Activated naive CD4-positive, alpha-beta T cell treated with anti-CD3 and anti-CD28 coated beads, Interleukin-2, amount 50 U/mL, for 72 hours (primary cell): ENCODE data around the gene FBLN5. TPM values are rescaled to one million over a fixed set of nuclear protein-coding genes. Genes with fewer than 3 reads are reported as not detected.

ENCODE experiments used
- ATAC-seq, 2 donors: fragments of 150-1000 bp; cut with Tn5 transposase; 2 replicates each; pipeline ENCODE4 v1.10.0; 2021; ENCODE audit warnings: mild to moderate bottlenecking in 2 of 2, moderate library complexity in 2 of 2
- DNase-seq, 2 donors: peaks; one replicate each; pipeline ENCODE4 v3.0.0; 2021 to 2022; ENCODE audit warnings: low spot score in 2 of 2
- H3K27ac Mint-ChIP-seq, 2 donors: one replicate each; pipeline ENCODE4 v1.8.0; 2022; ENCODE audit warnings: mild to moderate bottlenecking in 2 of 2, mixed read lengths in 2 of 2
- H3K36me3 Mint-ChIP-seq, 2 donors: one replicate each; pipeline ENCODE4 v1.8.0; 2022; ENCODE audit warnings: mixed read lengths in 2 of 2
- H3K9me3 Mint-ChIP-seq, 2 donors: one replicate each; pipeline ENCODE4 v1.8.0; 2022; ENCODE audit warnings: mixed read lengths in 2 of 2
- total RNA-seq, 2 donors: library from RNA; stranded (reverse); gene quantifications; one replicate each; pipeline ENCODE4 v1.2.3, GENCODE V29; 2022

FBLN5 gene, protein sequence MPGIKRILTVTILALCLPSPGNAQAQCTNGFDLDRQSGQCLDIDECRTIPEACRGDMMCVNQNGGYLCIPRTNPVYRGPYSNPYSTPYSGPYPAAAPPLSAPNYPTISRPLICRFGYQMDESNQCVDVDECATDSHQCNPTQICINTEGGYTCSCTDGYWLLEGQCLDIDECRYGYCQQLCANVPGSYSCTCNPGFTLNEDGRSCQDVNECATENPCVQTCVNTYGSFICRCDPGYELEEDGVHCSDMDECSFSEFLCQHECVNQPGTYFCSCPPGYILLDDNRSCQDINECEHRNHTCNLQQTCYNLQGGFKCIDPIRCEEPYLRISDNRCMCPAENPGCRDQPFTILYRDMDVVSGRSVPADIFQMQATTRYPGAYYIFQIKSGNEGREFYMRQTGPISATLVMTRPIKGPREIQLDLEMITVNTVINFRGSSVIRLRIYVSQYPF
- total RNA-seq, result 1 to 10 TPM in 1 of 2 donors, under 1 TPM in 1; 0.41 to 2.7 TPM

DNA sequence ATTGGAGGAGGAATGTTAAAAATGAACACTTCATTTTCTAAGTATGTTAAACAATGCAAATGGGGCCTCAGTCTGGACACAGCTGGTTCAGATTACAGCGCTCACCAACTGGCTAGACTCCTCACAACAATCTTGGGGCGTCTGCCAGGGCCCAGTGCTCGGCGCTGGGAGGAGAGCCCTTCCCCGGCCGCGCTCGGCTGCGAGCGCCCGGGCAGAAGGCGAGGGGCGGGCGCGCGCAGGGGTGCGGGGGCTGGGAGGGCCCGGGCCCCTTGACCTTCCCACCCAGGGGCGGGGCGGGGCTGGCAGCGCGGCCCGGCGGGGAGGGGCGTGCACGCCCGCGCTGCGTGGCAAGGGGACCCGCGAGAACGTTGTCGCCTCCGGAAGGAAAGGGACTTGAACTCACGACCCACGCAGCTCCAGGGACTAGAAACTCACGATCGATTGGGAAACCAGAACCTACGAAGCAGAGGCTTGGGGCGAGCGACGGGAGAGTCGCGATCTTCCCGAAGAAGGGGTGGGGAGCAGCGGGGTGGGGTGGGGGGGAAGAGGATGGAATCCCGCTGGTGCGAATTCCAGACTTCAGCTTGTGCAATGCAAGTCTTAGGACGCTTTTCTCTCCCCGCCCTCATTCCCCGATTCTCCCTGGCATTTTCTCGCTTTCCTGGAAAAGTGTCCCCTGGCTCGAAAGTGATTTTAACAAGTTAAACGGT, at the start of gene FBLN5:
Gene FBLN5, minus strand, starts transcription at position 220 of the 710 bp plus-strand sequence. CDS start 465 bp downstream, outside the sequence.
- Mint-ChIP-seq H3K9me3 (no peaks in the 10 kb centered on the region), H3K36me3 (no peaks in the 10 kb centered on the region), H3K27ac (no peak within 1 kb of the TSS)
- ATAC-seq (peak; percentile 54 to 76), DNase-seq (peak in 1 of 2 donors; percentile 40)

DNA sequence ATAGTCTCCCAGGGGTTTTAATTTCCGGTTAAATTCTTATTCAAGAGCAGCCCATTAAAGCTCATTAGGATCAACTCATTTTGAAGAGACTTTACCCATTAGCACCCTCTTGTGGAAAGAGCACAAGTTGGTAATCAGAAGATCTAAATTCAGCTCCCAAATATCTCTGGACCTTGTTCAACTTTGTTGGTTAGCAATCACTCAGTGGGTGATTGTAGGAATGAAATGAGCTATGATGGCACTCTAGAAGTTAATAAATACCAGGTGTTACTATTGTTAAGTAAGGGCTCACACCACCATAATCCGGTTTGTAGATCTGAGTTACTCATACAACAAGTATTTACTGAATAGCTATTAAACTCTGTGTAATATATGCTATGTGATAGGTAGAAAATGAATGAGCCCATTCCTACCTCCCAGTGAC, 49.5 kb upstream of the FBLN5 start:
- ATAC-seq (peak in 1 of 2 donors; percentile 47), DNase-seq (no peak)
- peak overlapping the region in 1 of 2 donors; percentile 50 for H3K27ac Mint-ChIP-seq
- no peaks in the 10 kb centered on the region for H3K9me3 Mint-ChIP-seq
- peaks cover 0 to 20% of the 10 kb centered on the region in 2 donors for H3K36me3 Mint-ChIP-seq

DNA sequence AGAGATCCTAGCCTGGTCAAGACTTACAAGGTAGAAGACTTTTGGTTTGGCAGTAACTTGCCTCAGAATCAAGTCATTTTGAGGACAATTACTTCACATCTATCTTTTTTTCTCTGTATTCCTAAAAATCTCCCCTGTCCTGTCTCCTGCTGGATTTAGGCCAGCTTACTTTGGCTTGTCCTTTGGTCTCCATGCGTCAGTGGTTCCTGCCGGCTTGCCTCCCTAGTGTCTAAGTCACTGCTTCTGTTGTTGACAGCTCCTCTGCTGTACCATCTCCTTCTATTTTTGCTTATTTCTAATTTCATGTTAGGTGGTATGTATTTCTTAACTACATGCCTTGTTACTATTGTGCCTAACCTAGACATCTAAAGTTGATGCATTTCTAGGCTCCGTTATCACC, 39.7 kb upstream of the FBLN5 start:
- peaks cover 17 to 53% of the 10 kb centered on the region in 2 donors for H3K36me3 Mint-ChIP-seq
- no peak overlapping the region for H3K27ac Mint-ChIP-seq
- H3K9me3 Mint-ChIP-seq, result no peaks in the 10 kb centered on the region
- ATAC-seq (no peak), DNase-seq (no peak)

GRCh38 chr14:91985521-91986255, 38.2 kb upstream of the FBLN5 start:
- Mint-ChIP-seq H3K27ac (no peak overlapping the region), H3K9me3 (no peaks in the 10 kb centered on the region), H3K36me3 (peaks cover 17 to 48% of the 10 kb centered on the region in 2 donors)
- no peak for DNase-seq
- ATAC-seq, result no peak

DNA sequence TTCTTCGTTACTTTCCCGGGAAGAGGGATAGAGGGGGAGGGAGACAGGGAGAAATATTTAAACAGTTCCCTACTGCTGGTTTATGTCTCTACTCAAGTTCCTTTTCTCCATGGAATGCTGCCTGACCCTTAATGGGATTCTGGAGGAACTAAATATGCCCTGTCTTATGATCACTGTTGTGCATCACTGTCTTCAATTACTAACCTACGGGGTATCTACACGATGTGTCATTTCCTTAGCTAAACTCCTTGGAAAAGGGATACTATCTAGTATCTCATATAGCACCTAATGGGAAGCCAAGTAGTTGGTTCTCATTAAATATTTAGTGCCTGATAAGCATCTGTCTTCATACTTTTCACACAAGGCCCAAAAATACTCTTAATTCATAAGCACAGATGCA, 37.5 kb upstream of the FBLN5 start:
- ATAC-seq (no peak), DNase-seq (no peak)
- Mint-ChIP-seq H3K36me3 (peaks cover 17 to 48% of the 10 kb centered on the region in 2 donors), H3K27ac (no peak overlapping the region), H3K9me3 (no peaks in the 10 kb centered on the region)

GRCh38 chr14:91983588-91983987, 36.1 kb upstream of the FBLN5 start:
- DNase-seq, result no peak
- peaks cover 17 to 40% of the 10 kb centered on the region in 2 donors for H3K36me3 Mint-ChIP-seq
- H3K27ac Mint-ChIP-seq, result no peak overlapping the region
- H3K9me3 Mint-ChIP-seq, result no peaks in the 10 kb centered on the region
- no peak for ATAC-seq

DNA sequence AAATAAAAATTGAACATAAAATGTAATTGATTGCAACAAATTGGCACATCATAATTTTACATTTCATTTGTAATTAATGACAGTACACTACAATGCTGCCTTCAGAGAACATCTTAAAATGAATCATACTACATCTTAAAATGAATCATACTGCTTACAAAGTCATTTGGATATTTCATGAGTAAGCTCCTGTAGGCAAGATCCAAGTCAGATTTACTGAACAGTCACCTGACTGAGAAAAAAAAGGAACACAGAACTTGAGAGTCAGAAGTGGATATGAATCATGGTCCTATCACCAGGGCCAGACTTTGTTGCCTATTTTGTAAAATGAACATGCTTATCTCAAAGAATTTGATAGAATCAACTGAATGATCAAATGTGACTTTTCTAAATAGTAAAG, 32.7 kb upstream of the FBLN5 start:
- peak overlapping the region; percentile 45 to 68 for H3K27ac Mint-ChIP-seq
- DNase-seq, result no peak
- H3K36me3 Mint-ChIP-seq, result peaks cover 6 to 18% of the 10 kb centered on the region in 2 donors
- no peaks in the 10 kb centered on the region for H3K9me3 Mint-ChIP-seq
- peak; percentile 98 to 99 for ATAC-seq

- H3K27ac Mint-ChIP-seq, result no peak overlapping the region
- no peak for DNase-seq
- H3K36me3 Mint-ChIP-seq, result peaks cover 0 to 8% of the 10 kb centered on the region in 2 donors
- no peak for ATAC-seq
- H3K9me3 Mint-ChIP-seq, result no peaks in the 10 kb centered on the region
Observed at GRCh38 chr14:91977884-91978283, 30.4 kb upstream of the FBLN5 start.

DNA sequence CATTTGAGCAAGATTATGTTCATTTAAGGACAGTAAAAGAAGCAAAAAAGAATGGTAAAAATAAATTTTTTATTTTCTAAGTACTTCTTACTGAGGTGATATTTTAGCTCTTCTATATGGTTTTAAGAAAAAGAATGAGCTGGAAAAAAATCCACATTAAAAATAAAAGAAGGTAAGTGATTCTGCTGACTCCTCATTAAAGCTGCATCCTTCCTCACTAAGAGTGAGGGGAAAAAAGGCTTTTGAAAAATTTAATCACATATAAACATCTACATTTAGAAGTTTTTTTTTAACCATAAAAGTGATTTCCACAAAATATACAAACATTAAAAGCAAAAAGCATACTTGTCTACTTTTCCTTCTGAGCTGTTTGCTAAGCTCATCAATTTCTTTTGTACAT, 28.3 kb upstream of the FBLN5 start:
- no peak for ATAC-seq
- no peak for DNase-seq
- no peaks in the 10 kb centered on the region for H3K9me3 Mint-ChIP-seq
- H3K36me3 Mint-ChIP-seq, result peaks cover 0 to 8% of the 10 kb centered on the region in 2 donors
- no peak overlapping the region for H3K27ac Mint-ChIP-seq

GRCh38 chr14:91971188-91971778, 23.8 kb upstream of the FBLN5 start:
- no peaks in the 10 kb centered on the region for H3K9me3 Mint-ChIP-seq
- H3K36me3 Mint-ChIP-seq, result no peaks in the 10 kb centered on the region
- ATAC-seq, result no peak

DNA sequence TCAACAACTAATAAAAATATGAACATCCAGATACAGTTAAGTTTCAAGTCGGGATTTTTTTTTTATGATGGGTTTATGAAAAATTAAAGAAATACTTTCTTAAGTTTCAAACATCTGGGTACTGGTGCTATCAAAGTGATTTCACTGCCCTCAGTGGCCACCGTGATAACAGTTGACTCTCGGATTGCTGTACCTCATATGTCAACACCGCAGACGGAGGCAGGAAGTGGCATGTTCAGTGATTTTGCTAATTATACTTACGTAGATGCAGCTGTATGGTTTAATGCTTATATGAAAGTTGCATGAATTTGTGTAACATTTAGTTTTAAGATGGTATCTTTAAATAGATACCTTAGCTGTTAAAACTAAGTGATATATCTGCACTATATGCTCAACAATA, 20.8 kb upstream of the FBLN5 start:
- Mint-ChIP-seq H3K9me3 (no peaks in the 10 kb centered on the region), H3K36me3 (no peaks in the 10 kb centered on the region), H3K27ac (peak overlapping the region; percentile 53 to 66)
- DNase-seq (no peak), ATAC-seq (peak; percentile 65 to 89)

More at GRCh38 chr14:91971188-91971778, 23.8 kb upstream of the FBLN5 start:
- H3K27ac Mint-ChIP-seq, result no peak overlapping the region
- no peak for DNase-seq

DNA sequence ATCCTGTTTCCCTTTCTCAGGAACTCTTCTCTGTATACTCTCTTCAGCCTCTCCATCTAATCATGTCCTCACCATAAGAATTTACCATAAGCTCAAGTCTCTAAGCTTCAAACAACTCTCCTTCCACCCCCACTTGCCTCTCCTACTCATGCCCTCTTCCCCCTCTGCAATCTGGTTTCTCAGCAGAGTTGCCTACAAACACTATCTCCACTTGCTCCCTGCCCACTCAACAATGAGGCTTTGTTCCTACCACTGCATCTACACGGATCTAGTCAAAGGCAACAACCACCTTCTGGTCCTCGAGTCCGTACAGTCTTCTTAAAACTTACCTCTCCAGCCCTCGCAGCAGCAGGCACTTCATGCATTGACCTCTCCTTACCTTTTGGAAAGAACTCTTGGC, 17.2 kb upstream of the FBLN5 start:
- ATAC-seq, result no peak
- no peak for DNase-seq
- Mint-ChIP-seq H3K27ac (no peak overlapping the region), H3K9me3 (no peaks in the 10 kb centered on the region), H3K36me3 (no peaks in the 10 kb centered on the region)

DNA sequence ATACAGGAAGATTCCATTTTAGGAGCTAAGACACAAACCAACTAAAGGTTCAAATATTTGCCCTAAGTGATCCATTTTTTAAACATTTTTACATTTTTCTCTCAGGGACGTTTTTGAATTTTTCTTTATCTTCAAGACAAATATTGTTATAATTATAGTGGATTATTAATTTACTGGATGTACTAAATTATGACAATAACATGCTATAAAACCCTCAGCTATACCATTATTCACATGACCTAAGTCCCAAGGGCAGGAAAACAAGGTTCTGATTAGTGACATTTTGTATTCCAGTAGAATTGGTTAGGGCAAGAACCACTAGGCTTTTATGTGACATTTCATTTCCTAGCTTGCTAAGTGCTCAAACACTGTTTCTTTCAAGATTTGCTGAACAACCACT, 16.5 kb upstream of the FBLN5 start:
- DNase-seq (no peak), ATAC-seq (no peak)
- H3K27ac Mint-ChIP-seq, result no peak overlapping the region
- H3K36me3 Mint-ChIP-seq, result no peaks in the 10 kb centered on the region
- H3K9me3 Mint-ChIP-seq, result no peaks in the 10 kb centered on the region

DNA sequence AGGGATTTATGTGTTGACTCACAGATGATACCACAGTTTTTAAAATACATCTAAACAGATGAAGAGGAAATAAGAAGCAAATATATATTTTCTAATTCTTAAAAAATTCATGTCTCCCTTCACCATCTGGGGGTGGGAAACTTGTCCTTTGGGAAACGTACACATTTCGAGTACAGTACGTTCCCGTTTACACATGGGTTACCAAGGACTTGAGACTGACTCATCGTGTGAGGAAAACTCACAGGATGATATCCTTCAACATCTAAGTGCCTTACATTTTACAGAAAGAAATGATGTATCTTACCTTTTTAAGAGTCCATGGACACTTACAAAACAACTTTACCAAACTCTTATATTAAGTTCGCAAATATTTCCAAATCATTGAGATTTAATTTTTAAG, 16.0 kb upstream of the FBLN5 start:
- H3K9me3 Mint-ChIP-seq, result no peaks in the 10 kb centered on the region
- H3K27ac Mint-ChIP-seq, result no peak overlapping the region
- no peak for DNase-seq
- ATAC-seq, result no peak
- H3K36me3 Mint-ChIP-seq, result no peaks in the 10 kb centered on the region

- peak overlapping the region in 1 of 2 donors; percentile 90 for H3K27ac Mint-ChIP-seq
- H3K9me3 Mint-ChIP-seq, result no peaks in the 10 kb centered on the region
- DNase-seq (no peak), ATAC-seq (peak; percentile 55 to 89)
- no peaks in the 10 kb centered on the region for H3K36me3 Mint-ChIP-seq
Observed at GRCh38 chr14:91961297-91962220, 14.1 kb upstream of the FBLN5 start.
